Loucy (cell line): ENCODE results near the gene SEC31B.

Experiments
- H2AFZ ChIP-seq: fragments of 200-600 bp; sonication (generic); 2 replicates; pipeline ENCODE4 v1.6.0; 2016; ENCODE audit warnings: antibody characterized with exemption, mild to moderate bottlenecking, low read length, moderate library complexity
- H3F3A ChIP-seq: fragments of 200-600 bp; 2 replicates; pipeline ENCODE4 v1.6.0; 2016; ENCODE audit warnings: antibody characterized with exemption, low read depth, mild to moderate bottlenecking
- H3K27me3 ChIP-seq: fragments of 200-600 bp; sonication (generic); 2 replicates; pipeline ENCODE4 v1.6.1; 2014; ENCODE audit warnings: low read length, mild to moderate bottlenecking; ENCODE audit not compliant: insufficient read depth, poor library complexity, severe bottlenecking
- H3K36me3 ChIP-seq: fragments of 200-600 bp; sonication (generic); 2 replicates; pipeline ENCODE4 v1.6.1; 2016; ENCODE audit warnings: low read length; ENCODE audit not compliant: insufficient read depth
- H3K4me1 ChIP-seq: fragments of 200-600 bp; sonication (generic); 2 replicates; pipeline ENCODE4 v1.5.1; 2014; ENCODE audit warnings: low read length, mild to moderate bottlenecking; ENCODE audit not compliant: insufficient read depth, poor library complexity, severe bottlenecking
- H3K4me2 ChIP-seq: fragments of 200-600 bp; sonication (generic); 2 replicates; pipeline ENCODE4 v1.6.0; 2014; ENCODE audit warnings: antibody characterized with exemption, low read length, low read depth, mild to moderate bottlenecking; ENCODE audit not compliant: poor library complexity, severe bottlenecking
- H3K4me3 ChIP-seq: fragments of 200-600 bp; sonication (generic); 2 replicates; pipeline ENCODE4 v1.5.1; 2014; ENCODE audit warnings: low read length, mild to moderate bottlenecking, mixed read lengths; ENCODE audit not compliant: poor library complexity, severe bottlenecking
- H3K79me2 ChIP-seq: fragments of 200-600 bp; sonication (generic); 2 replicates; pipeline ENCODE4 v1.6.1; 2014; ENCODE audit warnings: low read length; ENCODE audit not compliant: insufficient read depth
- H3K9ac ChIP-seq: fragments of 200-600 bp; sonication (generic); 2 replicates; pipeline ENCODE4 v1.6.0; 2014; ENCODE audit warnings: mild to moderate bottlenecking, low read depth, low read length, moderate library complexity; ENCODE audit not compliant: poor library complexity, severe bottlenecking
- H3K9me2 ChIP-seq: fragments of 200-600 bp; sonication (generic); replicated peaks from 2 replicates; pipeline ENCODE4 v1.6.1; 2016; ENCODE audit warnings: low read depth, low read length, mixed read lengths
- H3K9me3 ChIP-seq: fragments of 200-600 bp; sonication (generic); 2 replicates; pipeline ENCODE4 v1.6.1; 2014; ENCODE audit warnings: mild to moderate bottlenecking, antibody characterized with exemption, low read length, low read depth; ENCODE audit not compliant: insufficient read depth
- H4K20me1 ChIP-seq: fragments of 200-600 bp; sonication (generic); 2 replicates; pipeline ENCODE4 v1.6.0; 2014; ENCODE audit warnings: antibody characterized with exemption, low read length, mild to moderate bottlenecking; ENCODE audit not compliant: insufficient read depth, poor library complexity, severe bottlenecking
- EZH2phosphoT487 ChIP-seq: fragments of 200-600 bp; IDR thresholded peaks from 2 replicates; pipeline ENCODE4 v1.6.1; 2018; ENCODE audit warnings: antibody characterized with exemption, mild to moderate bottlenecking, moderate library complexity, borderline replicate concordance
- TF ChIP-seq, protein P1 (sequence below): fragments of 200-600 bp; sonication (generic); conservative IDR thresholded peaks from 2 replicates; pipeline ENCODE4 v1.5.1; 2014; ENCODE audit warnings: mild to moderate bottlenecking, antibody characterized with exemption, low read length

SEC31B gene

DNA sequence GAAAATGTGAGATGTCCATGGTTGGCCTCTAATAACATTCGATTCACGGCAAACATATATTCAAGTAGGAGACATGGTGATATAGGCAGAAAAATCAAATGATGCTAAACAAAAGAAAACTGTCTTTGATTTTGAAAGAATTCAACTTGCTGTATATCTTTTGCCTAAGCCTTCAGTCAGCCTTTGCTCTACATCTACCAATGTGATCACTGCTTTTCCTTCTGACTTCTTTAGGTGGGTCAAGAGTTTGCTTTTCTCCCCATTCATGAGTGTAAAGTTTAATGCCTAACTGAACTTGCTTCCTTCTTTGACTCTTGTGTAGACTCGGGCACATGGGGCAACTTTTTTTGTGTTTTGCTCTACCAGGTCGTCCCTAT is 15.7 kb upstream of the SEC31B start:
- Histone ChIP-seq H3K9me2 (no peaks in the 10 kb centered on the region), H3F3A (no peaks in the 10 kb centered on the region), H2AFZ (peak overlapping the region; percentile 75), H3K9me3 (no peaks in the 10 kb centered on the region), H3K36me3 (peaks cover 3% of the 10 kb centered on the region; the same call in 1 of the 2 replicates), H3K4me3 (peak overlapping the region; percentile 85), H3K4me2 (peak overlapping the region; percentile 51), H4K20me1 (peaks cover 31% of the 10 kb centered on the region), H3K79me2 (peaks cover 45% of the 10 kb centered on the region), H3K4me1 (peaks cover 47% of the 10 kb centered on the region), H3K9ac (peak overlapping the region; percentile 84), H3K27me3 (no peaks in the 10 kb centered on the region)
- TF ChIP-seq, protein P1, sequence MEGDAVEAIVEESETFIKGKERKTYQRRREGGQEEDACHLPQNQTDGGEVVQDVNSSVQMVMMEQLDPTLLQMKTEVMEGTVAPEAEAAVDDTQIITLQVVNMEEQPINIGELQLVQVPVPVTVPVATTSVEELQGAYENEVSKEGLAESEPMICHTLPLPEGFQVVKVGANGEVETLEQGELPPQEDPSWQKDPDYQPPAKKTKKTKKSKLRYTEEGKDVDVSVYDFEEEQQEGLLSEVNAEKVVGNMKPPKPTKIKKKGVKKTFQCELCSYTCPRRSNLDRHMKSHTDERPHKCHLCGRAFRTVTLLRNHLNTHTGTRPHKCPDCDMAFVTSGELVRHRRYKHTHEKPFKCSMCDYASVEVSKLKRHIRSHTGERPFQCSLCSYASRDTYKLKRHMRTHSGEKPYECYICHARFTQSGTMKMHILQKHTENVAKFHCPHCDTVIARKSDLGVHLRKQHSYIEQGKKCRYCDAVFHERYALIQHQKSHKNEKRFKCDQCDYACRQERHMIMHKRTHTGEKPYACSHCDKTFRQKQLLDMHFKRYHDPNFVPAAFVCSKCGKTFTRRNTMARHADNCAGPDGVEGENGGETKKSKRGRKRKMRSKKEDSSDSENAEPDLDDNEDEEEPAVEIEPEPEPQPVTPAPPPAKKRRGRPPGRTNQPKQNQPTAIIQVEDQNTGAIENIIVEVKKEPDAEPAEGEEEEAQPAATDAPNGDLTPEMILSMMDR = no peak
- TF ChIP-seq EZH2phosphoT487 = no peak

- H3K9ac ChIP-seq = peak overlapping the region; percentile 84
- peak overlapping the region; percentile 85 for H3K4me3 ChIP-seq
- no peaks in the 10 kb centered on the region for H3F3A ChIP-seq
- TF ChIP-seq, protein P1 = no peak
- TF ChIP-seq EZH2phosphoT487 = no peak
- no peaks in the 10 kb centered on the region for H3K9me2 ChIP-seq
- H3K36me3 ChIP-seq = no peaks in the 10 kb centered on the region; the same call in 1 of the 2 replicates
- H3K4me2 ChIP-seq = peak overlapping the region; percentile 51
- H4K20me1 ChIP-seq = peaks cover 30% of the 10 kb centered on the region
- peak overlapping the region; percentile 75 for H2AFZ ChIP-seq
- H3K27me3 ChIP-seq = no peaks in the 10 kb centered on the region
- peaks cover 53% of the 10 kb centered on the region for H3K4me1 ChIP-seq
- peaks cover 45% of the 10 kb centered on the region for H3K79me2 ChIP-seq
- H3K9me3 ChIP-seq = no peaks in the 10 kb centered on the region
Measured at GRCh38 chr10:100534726-100535125, 15.1 kb upstream of the SEC31B start.

- H3K4me3 ChIP-seq = no peak overlapping the region
- H3K9me3 ChIP-seq = no peaks in the 10 kb centered on the region
- no peaks in the 10 kb centered on the region for H3F3A ChIP-seq
- H3K4me2 ChIP-seq = no peak overlapping the region
- peaks cover 20% of the 10 kb centered on the region for H4K20me1 ChIP-seq
- H3K9me2 ChIP-seq = no peaks in the 10 kb centered on the region
- H3K79me2 ChIP-seq = peaks cover 45% of the 10 kb centered on the region
- TF ChIP-seq, protein P1 = no peak
- TF ChIP-seq EZH2phosphoT487 = no peak
- peaks cover 5% of the 10 kb centered on the region; the same call in 1 of the 2 replicates for H3K36me3 ChIP-seq
- H3K27me3 ChIP-seq = no peaks in the 10 kb centered on the region
- H3K9ac ChIP-seq = no peak overlapping the region
- H3K4me1 ChIP-seq = peaks cover 49% of the 10 kb centered on the region
- H2AFZ ChIP-seq = no peak overlapping the region
Measured at GRCh38 chr10:100531761-100532160, 12.1 kb upstream of the SEC31B start.
